GM19193 (cell line): Measurements from ENCODE around the gene POPDC3.

Experiments used
- POLR2A ChIP-seq: IDR thresholded peaks from 4 replicates; pipeline ENCODE4 v1.6.1; 2011; ENCODE audit not compliant: insufficient read depth, insufficient read length; ENCODE audit errors: extremely low read depth

Gene POPDC3

DNA sequence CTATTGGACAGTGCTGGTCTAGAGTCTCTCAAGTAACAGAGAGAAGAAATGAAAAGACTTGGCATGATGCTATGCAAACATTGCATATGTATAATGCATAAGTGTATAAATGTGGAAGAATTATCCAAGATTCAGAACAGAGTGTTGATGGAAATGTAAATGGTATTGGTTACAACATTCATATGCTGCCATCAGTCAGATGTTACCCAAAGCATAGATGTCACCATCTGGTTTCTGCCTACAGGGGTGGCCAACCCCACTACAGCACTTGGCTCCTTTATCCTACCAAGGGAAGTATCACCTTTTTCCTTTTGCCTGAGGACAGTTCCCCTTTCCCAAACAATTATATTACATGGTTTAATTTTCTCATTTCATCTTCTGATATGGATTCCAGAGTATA is 11.9 kb downstream of the POPDC3 start:
- TF ChIP-seq POLR2A, result no peak

DNA sequence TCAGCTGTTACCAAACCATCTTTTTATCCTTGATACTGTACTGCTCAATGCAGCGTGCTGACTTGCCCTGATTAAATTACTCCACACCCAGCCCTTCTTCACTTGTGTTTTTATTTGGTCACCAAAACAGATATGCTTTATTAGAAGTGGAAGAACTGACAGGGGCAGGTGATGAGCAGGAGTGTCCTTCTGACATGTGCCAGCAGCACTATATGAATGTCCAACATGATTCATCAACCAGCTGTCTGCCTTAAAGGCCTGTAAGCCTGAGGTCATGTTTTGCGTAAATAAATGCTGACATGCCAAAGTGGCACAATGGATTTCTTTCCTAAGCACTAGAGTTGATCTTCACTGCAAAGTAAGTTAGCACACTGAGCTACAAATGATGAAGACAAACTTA is 15.4 kb downstream of the POPDC3 start:
- TF ChIP-seq POLR2A, result no peak

DNA sequence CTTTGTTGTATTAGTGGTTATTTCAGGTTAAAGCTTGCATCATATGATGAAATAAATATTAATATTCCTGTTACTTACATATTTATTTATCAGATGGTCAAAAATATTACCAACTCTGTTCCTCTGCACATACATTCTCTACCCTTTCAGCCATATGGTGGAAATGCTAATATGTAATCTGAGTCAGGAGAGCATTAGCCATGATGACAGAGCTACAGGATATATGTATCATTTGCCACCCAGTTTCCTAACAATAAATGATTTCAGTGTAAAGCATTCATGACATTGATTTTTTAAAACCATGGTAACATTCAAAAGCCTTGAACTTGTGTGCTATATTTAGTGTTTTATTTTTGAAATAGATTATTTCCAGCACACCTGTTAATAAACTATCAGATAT is 16.6 kb downstream of the POPDC3 start:
- TF ChIP-seq POLR2A, result no peak

DNA sequence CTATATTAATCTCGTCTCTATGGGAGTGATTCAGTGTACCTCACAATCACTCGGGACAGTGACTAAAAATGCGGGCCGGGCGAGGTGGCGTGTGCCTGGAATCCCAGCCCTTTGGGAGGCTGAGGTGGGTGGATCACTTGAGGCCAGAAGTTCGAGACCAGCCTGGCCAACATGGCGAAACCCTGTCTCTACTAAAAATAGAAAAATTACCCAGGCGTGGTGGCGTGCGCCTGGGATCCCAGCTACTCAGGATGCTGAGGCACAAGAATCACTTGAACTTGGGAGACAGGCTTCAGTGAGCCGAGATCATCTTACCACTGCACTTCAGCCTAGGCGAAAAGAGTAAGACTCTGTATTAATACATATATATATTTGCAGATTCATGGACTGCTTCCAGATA is 17.4 kb downstream of the POPDC3 start:
- TF ChIP-seq POLR2A, result no peak

DNA sequence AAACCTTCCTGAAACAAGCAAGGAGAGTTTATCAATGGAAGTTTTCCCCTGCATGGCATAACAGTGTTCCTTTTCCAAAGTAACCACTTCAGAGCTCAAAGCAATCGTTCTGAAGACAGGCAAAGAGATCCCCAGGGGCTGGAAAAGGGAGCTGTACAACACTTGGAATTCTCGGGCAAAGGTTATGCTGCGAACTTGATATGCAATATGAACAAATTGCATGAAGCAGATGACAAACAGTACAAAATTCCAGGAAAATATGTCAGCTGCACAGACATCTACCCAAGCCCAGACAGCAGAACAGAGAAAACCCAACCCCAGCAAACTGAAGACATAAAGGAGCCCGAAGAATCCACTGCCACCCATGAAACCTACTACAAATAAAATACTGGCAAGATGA is 18.4 kb downstream of the POPDC3 start:
- no peak for TF ChIP-seq POLR2A

DNA sequence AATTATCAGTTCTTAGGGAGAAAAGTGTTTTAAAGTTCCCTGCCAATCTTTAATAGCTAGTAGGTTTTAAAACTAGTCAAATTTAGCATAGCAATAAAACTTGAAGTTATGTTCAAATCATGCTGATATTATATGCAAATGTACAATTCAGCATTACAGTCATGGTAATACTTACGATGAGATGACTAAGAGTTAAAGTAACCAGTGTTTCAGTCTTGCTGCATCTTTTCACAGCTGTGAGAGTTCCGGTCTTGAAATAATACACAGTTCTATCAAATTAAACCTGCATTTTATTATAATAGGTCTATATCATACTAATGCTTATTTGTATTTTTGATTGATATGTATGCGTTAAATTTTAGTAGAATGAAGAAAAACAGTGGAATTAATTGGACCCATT is 26.1 kb downstream of the POPDC3 start:
- TF ChIP-seq POLR2A, result no peak

DNA sequence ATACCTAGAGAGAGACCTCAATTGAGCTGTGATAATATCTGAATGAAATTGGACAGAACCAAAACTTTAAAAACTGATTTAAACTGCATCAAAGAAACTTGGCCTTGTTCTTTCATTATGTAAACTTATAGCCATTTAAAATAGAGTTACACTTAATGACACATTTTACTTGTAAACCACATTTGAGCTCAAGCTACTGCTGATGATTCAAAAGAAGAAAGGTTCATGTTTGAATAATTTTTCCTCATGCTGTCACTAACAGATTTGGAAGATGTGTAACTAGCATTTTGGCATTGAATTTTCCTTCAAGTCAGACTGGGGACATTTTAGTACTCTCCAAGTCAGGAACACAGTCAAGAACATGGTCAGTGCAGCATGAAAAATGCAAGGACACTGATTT is 26.9 kb downstream of the POPDC3 start:
- no peak for TF ChIP-seq POLR2A

DNA sequence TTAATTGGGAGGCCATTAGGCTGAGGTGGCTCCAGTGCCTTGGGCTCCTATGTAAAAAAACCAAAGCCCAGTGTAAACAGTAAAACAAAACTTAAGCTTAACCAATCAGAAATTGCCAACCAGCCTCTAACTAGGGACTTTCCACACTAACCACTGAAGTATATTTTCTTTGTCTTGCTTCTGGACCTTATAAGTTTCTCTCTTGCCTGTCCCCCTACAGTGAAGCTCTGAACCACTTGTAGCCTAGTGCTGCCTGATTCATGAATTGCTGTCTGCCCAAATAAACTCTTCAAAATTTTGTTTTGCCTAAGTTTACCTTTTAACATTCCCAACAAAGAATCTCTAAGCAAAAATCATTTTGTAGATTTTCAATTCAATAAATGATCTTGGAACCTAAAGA is 28.2 kb downstream of the POPDC3 start:
- no peak for TF ChIP-seq POLR2A

DNA sequence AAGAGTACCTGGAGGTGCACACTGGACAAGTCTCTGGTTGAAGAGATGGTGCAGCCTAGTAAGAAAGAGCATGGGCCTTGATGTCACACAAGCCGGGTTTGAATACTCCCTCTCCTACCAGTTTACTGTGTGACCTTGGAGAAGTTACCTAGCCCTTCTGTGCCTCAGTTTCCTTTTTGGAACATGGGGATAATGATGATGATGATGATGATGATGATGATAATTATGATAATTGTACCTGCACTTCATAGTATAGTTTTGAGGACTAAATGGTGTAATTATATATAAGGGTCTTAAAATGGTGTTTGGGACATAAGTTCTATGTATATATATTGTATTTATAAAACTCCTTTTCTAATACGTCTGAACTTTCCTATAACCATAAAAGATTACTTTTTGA is 41.7 kb downstream of the POPDC3 start:
- no peak for TF ChIP-seq POLR2A

DNA sequence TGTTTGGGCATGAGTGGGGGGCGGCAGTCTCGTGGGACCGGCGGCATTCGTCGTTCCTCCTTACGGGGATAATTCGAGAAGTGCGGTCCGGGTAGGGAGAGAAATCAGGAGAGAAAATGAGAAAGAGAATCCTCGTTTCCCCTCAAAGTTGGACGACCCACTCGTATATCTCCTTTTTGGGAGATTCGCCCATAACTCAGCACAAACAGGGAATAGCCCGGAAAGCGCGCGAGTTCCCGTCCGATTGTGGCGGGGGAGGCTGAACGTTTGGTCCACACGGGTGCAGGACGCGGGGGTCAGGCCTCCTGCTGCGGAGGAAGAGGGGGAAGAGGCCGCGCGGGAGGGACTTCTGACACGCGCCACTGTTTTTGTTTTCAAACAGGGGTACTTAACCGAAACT is 42.4 kb downstream of the POPDC3 start:
- TF ChIP-seq POLR2A, result no peak

DNA sequence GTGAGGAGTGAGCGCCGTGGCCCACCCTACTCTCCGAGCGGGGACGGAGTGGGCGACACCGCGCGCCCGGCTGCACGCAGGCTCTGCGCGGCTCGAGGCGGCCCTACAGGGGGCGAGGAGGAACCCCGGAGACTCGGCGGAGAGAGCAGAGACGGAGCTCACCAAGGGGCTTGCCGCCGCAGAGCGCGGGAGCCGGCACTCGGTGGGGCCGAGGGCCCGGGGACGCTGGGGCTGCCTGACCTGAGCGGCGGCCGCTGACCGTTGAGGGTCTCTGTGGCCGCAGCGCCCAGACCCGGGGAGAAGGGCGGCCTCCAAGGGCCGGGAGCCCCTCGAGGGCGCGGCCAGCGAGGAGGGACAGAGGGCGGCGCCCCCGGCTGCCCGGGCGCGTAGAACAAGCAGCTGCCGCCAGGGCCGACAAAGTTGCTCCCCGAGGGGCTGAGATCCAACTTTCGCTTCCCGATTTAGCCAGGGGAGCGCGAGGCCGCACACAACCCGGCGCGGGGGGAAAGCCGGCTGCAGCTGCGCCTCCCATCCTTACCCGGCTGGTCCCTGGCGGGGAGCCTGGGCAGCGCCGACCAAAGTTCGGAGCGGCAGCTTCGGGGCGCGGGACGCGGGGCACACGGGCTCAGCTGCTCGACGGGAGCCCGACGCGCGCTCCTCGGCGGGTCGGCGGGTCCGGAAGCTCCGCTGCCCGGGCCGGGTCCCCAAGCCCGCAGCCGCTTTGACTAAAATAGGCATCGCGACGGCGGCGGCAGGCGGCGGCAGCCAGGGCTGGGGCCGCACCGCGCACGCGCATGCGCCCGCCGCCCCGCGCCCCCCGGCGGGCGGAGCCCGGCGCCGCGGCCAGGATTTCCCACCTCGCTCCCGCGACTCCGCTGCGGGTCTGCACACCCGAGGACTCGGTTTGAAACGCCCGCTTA is 43.1 kb downstream of the POPDC3 start:
- no peak for TF ChIP-seq POLR2A

DNA sequence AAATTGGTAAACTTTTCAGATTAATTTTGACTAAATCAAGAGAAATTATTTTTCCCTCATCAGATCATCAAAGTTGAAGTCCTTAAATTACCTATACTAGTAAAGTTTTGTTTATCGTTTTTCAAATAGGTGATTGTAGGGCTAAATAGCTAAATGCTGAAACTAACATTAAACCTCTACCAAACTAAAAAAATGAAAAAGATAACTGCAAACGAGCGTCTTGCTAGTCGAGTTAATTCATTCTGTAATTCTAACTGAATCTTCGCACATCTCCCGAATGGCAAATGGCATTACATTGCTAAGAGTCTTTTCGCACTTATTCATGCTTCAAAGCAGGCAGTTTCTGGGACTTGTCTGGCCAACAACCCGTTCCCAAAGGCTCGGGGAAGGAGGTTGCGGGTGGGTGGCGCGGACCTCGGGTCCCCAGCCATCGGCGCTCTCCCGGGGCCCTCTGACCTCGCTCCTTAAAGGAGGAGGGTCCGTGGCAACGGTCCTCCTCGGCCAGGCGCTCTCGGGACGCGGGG is 43.8 kb downstream of the POPDC3 start:
- TF ChIP-seq POLR2A, result no peak

DNA sequence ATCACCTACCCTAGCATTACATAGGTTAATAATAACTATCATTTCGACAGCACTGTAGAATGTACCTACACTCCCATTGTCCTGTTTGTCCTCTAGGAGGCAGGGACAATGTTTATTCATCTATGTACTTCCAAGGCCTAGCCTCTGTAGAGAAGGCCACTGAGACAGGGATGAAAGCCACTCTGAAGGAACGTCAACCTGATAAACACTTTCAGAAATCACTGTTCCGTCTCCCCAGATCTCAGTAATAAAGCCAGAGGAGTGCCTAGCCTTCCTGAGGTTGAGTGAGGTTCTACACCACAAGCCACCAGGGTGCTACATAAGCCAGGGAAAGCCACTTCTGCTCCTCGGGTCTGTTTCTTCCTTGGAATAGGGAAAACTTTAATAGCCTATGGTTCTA is 44.8 kb downstream of the POPDC3 start:
- TF ChIP-seq POLR2A, result no peak

DNA sequence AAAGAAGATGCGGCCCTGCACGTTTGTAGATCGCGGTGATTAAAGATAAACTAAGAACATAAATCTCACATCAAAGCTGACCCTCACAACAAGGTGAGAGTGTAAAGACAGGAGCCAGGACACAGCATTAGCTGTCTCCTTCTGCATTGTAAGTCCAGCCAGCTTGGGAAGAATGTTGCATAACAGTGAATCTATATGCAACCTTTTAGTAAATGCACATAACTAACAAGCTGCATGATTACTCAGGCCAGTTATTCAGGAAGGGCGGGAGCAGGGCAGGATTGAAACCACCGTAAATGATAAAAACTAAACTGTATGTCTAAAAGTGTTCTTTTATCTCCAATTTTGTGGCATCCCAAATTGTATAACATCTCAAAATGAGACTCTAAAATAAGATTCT is 57.1 kb downstream of the POPDC3 start:
- TF ChIP-seq POLR2A, result no peak

DNA sequence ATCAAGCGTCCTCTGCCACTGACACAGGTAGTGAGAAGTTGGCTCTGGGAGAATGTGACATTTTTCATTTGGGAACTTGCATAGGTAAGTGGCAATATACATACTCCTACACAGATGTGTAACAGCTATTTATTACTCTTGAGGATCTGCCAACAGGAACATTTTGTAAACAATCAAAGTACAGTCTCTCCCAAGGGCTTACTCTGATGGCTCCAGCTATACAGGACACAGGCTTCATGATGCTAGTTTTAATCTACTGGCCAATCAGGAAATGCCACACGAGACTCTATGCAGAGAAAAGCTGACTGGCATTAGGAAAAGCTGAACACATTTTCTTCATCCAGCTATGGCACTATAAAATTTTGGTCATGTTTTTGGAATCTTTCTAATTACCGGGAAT is 57.8 kb downstream of the POPDC3 start:
- TF ChIP-seq POLR2A, result no peak

DNA sequence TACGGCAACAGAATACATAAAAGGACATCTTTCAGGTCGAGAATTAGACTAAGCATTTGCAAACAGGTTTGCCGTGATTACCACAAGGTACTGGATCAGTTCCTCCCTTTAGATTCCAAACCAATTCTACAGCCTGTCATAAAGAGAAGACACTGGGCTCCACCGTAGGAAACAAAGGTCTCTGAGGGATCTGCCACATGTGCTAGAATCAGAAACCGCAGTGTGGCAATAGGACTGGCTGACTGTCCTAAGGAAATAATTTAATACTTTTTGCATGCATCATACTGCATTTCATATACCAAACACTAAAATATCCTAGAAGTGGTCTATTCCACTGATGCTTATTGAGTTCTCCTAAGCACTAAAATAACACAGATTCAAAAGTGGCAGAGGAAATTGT is 59.2 kb downstream of the POPDC3 start:
- no peak for TF ChIP-seq POLR2A
